GM21576 (cell line): ENCODE data around the gene MACROD2.

Experiments used
- ATAC-seq: cut with Tn5 transposase; IDR thresholded peaks from one replicate; pipeline ENCODE4 v1.9.1; 2021; ENCODE audit warnings: mild to moderate bottlenecking, moderate library complexity; ENCODE audit not compliant: unreplicated experiment

MACROD2 gene

DNA sequence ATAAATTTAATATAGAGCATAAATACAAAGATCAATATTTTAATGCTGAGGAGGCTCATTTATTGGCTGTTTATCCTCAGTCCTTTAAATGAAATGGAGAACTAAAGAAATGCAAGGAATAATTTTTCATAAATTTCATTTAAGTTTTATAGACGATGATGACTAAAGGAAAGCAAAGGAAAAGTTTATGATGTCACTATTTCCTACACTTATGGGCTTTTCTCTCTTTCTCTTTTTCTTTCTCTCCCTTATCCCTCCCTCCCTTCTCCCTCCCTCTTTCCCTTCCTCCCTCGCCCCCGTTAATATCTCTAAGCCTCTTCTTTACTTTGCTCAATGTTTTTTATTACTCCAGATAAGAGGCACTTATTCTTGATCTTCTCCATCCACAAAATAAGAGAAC lies 1231.8 kb downstream of the MACROD2 start:
- no peak for ATAC-seq

DNA sequence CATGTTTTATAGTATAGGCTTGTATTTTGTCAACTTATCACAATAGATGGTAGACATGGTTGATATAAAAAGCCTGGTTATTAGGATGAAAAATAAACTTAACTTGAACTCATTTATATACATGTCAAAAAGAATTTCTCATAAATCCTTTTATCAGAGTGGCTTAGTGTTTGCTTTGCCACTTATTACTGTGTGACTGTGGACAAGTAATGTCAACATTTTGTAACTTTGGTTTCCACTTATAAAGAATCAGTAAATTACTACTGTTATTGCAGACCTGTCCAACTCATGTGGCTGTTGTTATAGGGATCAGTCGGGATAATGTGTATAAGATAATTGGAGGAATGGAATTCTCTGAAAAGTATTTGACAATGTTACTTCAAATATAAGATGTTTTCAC lies 1236.9 kb downstream of the MACROD2 start:
- ATAC-seq: no peak

DNA sequence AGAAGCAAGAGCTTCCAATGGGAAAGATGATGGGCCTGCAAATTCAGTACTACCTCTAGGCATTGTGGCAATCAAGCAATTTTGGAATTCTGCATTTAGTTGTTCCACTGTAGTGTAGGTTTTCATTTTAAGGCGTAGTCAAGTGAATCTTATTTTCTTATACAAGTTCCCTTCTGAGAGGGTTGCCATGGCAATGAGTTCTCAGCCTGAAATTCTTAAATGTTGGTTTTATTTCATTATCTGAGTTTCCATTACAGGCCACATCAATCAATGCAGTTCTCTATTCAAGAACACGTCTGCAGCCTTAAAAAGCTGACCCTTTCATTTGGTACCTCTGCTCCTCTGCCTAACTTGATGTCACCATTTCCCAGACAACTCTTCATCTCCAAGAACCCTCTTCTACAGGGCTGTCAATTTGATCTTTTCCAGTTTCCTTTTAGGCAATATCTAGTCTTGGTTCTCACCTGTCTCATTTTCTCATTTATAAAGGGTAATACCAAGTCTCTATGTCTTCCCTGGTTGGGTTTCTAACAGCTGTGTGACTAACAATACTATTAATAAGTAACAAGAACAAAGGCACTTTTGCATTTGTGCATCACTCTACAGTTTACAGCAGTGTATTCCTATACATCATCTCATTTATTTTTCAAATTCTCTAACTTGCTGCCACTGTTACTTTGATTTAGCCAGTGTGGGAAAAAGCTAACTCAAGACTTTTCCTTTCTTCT lies 1240.3 kb downstream of the MACROD2 start:
- ATAC-seq: no peak

DNA sequence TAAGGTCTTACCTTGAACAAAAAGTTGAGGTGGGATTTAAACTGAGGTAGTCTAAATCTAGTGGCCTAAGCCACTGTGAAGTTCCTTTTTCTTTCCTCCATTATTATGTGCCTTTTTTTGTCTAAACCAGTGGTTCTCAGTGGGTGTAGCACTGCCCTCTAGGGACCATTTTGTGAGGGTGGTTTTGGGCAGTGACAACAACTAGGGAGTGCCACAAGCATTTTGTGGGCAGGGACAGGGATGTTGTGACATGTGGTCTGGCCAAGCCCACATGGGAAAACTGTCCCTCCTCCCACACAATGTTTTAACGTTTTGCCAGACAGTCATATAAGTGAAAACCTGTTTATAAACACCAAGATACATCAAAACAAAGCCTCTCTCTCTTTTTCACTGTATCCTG lies 1241.5 kb downstream of the MACROD2 start:
- ATAC-seq: peak; percentile 90

DNA sequence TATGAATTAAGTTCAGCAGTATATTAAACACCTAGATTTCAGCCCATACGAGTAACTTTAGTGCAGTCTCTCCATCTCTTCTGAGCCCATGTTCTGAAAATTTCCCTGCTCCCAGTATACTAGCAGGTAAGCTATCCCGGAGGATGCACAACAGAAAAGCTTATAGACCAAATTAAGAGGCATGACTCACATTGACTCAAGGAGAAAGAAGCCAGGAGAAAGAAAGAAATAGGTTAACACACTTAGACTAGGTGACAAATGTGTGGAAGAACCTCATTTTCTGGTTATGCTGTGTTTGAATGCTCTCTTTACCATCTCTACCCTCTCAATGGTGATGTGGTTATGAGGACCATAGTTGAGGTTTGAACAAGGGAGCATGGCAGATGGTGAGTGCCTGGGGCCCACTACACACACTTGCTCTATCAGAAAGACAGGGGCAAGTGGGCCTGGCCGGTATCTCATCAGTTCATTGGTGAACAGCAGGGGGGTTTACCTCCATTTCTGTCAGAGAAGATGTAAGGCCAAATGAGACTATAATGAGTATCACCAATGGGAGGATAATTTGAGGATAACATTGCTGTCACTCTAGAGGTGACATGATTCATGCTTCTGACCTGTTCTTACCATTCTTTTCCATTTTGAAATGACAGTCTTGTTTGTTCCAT lies 1244.4 kb downstream of the MACROD2 start:
- no peak for ATAC-seq

DNA sequence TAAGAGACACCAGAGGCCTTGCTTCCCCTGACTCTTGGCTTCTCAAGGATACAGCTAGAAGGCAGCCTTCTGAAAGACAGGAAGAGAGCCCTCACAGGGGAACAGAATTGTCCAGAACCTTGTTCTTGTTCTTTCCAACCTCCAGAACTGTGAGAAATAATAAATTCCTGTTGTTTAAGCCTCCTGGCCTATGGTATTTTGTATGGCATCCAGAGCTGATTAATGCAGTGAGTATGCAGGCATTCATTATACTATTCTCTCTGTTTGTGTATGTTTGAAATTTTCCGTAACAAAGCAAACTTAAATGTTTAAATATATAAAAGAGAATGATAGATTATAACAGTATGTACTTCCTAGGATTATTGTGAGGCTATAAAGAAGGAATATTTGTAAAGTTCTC lies 1245.5 kb downstream of the MACROD2 start:
- ATAC-seq: no peak

DNA sequence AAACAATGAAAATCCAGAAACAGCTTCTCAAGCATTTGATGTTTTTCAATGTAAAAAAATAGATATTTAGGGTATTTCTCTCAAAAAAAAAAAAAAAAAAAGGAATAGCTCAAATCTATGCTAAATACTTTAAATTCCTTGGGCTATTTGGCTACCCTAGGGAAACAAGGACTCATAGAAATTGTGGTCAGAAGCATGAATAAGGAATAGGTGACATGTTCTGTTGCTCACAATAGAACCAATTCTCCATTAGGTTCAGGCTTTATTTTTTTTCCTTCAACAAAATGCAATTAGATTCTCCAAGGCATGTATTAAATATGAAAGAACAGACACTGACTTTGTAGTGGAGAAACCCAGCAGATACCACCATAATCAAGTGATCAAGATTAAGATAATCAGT lies 1246.4 kb downstream of the MACROD2 start:
- no peak for ATAC-seq

DNA sequence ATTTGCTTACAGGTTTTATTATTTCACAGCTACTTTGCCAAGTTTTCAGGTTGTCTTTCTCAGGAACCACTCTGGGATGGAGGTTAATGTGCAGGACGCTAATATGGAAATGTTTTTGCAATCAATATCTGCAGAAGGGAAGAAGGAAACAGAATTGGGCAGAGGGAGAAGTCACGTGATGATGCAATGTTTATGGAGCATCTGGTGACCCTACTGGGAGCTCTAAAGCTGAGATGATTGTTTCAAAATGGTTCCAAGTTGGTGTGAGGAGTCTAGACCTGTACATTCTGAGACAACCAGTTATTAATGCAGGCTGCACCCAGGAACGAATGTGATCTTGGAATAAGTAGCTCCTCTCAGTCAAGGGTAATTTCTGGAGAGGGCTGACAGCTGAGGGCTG lies 1247.5 kb downstream of the MACROD2 start:
- ATAC-seq: no peak

DNA sequence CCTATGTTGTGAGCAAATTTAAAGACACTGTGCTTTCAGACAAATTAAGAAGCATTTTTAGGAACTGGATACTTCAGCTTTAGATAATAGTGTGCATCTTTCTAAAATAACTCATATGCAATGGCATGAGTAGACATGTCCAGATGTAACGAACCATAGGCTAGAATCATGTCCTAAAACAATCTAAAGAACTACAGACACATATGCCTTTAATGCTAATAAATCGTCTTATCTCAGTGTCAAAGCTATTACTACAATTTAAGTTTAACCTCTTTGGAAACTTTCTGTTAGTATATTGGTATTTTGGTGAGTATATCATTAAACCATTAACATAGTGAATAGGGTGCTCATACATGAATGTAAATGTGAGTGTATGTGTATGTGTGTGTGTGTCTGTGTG lies 1250.6 kb downstream of the MACROD2 start:
- ATAC-seq: no peak

DNA sequence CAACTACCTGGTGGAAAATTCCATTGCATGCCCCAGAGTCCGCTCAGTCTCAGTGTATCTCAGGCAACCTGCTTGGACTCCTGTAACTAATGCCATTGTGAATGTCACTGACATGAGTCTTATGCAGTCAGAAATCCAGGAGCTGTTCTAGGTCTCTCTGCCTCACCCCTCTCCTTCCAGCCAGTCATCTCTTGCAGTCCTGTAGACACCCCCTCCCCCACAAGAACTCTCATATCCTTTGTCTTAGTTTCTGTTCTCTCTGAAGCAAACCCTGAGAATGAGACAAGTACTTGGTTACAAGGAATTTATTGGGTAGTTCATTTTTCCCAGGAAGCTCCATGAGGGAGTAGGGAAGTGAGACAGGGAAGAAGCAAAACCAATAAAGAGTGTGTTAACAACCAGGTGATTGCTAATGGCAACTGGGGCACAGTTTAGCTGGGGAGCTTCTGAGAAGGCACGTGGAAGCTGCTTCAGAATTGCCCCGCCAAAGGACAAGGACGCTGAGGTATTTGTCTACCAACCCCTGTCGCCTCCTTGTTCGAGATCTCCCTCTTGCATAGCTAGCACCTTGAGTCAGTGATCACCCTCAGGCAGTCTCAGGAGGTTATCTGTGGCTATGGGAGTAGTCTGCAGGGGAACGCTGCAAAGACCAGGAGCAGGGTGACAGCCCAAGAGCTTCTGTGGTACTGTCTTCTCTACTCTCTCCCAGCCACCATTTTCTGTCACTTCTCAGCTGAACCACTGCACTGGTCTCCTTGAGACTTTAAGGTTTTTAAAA lies 1253.5 kb downstream of the MACROD2 start:
- peak; percentile 75 for ATAC-seq

DNA sequence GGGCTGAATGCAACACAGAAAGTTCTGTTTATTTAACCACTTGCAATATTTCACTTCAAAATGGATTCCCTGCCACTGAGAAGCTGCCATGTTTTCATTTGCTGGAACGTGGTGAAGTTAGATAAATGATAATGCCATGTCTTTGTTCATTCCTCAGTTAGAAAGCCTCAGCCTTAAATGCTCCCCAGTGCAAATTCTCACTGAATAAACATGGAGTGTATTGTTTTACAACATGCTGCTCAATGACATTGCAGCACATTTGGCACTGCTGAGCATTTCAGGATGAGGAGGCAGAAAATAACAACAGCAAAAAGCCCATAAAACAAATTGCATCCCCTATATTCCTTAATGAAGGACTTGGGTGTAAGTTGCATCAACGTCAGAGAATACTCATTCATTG lies 1255.9 kb downstream of the MACROD2 start:
- no peak for ATAC-seq

DNA sequence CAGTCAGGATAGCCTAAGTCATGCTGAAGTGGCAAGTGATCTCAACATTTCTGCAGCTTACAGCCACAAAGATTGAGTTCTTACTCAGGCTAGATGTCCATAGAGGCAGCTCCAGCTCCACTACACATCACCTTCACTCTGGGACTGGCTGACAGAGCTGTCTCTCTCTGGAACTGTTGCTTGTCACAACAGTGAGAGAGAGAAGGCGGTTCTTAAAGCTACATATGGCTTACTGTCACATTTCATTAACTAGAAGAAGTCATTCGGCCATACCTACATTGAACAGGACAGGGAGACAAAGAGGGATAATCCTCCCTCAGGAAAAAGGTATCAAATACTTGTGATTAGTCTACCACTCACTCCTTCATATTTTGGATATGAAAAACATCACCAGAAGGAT lies 1257.0 kb downstream of the MACROD2 start:
- no peak for ATAC-seq

DNA sequence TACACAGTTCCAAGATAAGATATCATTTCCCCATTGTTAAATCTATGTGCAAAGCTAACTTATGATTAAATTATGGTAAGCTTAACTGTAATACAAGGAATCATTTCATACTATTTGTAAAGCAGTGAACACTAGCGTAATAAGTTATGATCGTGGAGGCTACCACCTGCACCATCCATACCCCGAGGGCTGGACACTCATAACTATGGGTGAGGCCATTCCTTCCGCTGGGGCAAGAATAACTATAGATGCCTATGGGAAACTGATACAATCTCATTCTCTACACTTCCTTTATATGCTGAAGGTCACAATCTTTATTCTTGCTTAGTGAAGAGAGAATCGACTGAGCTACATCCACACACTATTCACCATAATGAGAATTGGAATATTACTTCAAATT lies 1258.1 kb downstream of the MACROD2 start:
- ATAC-seq: no peak

DNA sequence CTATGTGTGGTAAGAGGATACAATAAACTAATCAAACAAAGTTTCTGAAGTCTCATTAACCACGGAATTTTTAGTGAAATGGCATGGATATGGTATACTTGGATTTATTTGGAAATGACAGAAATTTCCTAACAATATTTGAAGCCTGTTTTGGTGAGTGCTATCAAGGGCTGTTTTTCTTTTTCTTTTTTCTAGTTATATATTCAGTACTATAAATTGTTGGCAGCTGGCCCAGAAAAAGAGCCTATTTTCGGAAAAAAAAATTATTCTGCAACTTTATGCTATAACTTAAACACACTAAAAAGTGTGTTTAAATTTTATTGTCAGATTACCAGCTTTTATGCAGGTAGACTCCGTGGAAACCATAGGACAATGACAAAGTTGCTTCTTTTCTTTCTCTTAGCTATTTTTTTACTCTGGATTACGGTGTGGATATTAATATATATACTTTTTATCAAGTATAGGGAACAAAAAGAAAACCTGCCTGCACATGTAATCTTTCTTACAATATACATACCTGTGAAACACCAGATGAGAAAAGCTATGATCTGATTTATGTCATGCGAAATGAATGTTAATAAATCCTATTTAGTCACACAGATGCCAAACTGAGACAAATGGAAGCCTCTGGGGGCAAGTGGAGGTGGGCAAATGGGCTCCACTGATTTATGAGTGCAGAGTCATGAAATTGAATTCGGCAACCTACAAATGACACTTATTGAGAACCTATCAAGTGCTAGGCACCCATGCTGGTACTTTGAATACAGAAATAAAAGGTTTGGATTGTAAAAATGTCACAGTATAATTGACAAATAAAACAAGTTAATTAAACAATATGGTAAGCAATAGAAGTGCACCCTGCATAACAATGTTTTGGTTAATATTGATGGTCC lies 1261.6 kb downstream of the MACROD2 start:
- ATAC-seq: no peak

DNA sequence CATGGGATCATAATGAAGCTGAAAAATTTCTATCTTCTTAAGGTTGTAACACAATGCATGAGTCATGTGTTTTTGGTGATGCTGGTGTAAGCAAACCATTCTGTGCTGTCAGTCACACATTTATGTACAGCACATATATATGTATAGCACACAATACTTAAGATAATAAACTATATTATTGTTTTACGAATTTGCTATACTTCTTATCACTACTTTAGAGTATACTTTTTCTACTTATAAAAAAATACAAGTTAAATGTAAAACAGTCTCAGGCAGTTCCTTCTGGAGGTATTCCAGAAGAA lies 1262.2 kb downstream of the MACROD2 start:
- no peak for ATAC-seq

DNA sequence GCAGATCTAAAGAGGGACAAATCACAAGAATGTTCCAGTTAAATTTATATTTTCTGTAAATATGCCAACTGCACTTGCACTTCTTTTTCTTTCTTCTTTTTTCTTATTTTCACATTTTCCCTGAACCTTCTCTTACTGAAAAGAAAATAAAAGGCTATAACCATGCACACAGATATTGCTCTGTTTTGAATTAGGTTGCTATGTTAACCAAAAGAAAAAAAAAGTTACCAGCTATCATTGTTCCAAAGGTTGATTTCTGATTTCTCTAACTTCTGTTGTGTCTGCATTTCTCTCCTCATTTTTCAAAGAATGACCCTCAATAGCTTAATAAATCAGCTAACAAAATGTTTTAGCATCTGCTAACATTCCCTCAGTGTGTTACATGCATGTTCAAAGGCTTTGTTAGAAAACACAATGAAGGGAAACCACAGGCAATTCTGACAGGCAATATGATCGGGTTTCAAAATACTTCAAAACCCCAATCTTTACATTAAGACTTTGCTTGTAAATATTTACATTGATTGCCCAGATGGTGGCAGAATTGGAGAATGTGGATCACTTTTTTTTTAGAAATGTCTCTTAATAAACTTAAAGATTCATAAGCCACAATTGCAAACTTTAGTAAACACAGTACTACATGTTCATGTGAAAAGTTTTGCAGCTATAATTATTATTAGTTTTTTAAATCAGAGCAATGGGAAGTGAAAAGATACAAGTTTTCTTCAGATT lies 1270.4 kb downstream of the MACROD2 start:
- no peak for ATAC-seq

DNA sequence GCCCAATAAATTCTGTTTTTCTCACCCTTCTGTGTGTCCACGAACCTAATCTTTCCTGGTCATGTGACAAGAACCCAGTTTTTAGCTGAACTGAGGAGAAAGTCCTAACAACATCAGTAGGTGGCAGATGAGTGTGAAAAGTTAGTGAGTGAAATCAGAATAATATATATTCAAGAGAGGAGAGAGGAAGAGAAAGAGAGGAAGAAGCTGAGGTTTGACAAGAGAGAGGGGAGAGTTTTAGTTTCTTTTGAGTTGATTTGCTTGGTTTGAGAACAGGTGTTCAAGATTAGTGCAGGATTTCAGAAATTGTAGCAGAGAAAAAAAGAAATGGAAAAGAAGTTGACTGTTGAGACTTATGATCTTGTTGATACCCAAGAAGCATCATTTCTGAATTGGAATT lies 1272.6 kb downstream of the MACROD2 start:
- no peak for ATAC-seq

DNA sequence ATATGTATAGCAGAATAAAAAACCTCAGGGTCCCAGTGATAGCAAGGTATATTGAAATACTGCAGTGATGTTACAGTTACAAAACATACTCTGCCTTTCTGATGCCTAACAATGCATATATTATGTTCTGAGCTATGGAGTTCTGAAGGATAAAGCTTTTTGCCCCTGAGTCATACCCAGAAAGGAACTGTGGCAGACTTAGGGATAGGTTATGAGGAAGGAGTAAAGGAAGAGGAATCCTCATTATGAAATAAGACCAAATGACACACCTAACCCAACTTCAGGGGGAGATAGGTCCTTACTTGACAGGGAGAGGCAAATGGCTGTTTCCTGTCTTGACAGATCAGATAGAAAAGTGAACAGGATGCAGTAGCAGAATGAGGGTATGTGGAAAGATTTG lies 1282.7 kb downstream of the MACROD2 start:
- ATAC-seq: no peak

DNA sequence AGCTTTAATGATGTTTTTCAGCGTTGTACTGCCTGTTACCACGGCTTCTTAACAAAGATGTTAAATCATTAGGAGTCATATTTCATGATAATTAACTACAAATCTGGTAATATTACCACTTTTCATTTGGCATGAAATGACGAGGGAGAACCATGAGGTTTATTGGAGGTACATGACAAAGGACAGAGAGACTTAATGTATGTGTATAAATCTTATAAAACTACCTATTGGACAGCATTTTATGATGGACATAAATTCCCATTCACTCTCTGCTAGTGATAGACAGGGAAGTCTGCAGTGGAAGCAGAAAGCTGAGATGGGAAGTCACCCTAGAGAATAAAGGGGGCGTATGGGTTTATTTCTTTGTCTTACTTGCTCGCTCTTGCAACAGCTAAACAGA lies 1292.0 kb downstream of the MACROD2 start:
- ATAC-seq: no peak

DNA sequence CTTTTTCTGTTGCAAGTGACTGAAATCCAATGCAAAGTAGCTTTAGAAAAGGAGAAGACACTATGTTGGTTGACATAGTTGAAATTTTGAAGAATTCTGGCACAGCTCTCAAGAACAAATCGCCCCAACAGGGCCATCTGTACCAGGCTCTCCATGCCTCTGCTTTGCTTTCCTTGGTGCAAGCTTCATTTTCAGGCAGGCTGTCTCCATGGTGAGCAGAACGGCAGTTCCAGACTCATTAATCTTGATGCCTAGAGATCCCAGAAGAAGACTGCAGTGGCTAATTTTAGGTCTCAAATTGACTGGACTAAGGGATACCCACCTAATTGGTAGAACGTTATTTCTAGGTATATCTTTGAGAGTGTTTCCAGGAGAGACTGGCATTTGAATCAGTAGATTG lies 1292.8 kb downstream of the MACROD2 start:
- ATAC-seq: no peak

DNA sequence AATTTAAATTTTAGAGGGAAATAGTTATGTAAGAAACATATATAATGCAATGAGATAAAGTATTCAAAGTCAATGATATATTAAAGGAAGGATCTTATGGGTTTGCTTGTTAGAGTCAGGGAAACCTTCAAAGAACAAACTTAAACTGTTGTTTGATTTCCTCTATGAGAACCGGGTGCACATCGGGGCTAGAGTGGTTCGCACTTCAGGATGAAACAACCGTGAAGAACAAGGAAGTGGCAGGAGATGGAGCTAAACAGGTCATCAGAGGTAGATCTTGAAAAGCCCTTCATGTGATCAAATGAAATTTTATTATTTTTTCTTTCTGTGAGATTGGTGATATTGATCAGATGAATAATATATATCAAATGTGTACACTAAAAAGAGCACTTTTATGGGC lies 1294.0 kb downstream of the MACROD2 start:
- no peak for ATAC-seq
